Liver (tissue), 9 donors: Measurements from ENCODE around the gene LHFPL3. TPM values are rescaled to one million over a fixed set of nuclear protein-coding genes. Genes with fewer than 3 reads are reported as not detected.

ENCODE experiments used
- DNase-seq: peaks from one replicate; pipeline ENCODE4 v3.0.0-alpha.2; 2017; ENCODE audit warnings: low spot score
- H3K27ac ChIP-seq, 2 donors: one replicate each; pipeline ENCODE4 v1.7.0; 2013; ENCODE audit warnings: inconsistent platforms in 2 of 2, low read length in 2 of 2, control low read depth in 1 of 2, low read depth in 1 of 2, mild to moderate bottlenecking in 1 of 2
- H3K27me3 ChIP-seq, 4 donors: one replicate each; pipeline versions ENCODE4 v1.6.1 to v1.7.0; 2013; ENCODE audit warnings: low read length in 3 of 4, inconsistent platforms in 1 of 4, mild to moderate bottlenecking in 1 of 4, moderate library complexity in 1 of 4; ENCODE audit not compliant: control insufficient read depth in 4 of 4, insufficient read depth in 4 of 4
- H3K36me3 ChIP-seq, 4 donors: one replicate each; pipeline versions ENCODE4 v1.6.1 to v1.7.0; 2013; ENCODE audit warnings: low read length in 3 of 4, mild to moderate bottlenecking in 3 of 4, low read depth in 1 of 4, moderate library complexity in 1 of 4; ENCODE audit not compliant: control insufficient read depth in 4 of 4, insufficient read depth in 3 of 4
- H3K4me1 ChIP-seq, 4 donors: one replicate each; pipeline versions ENCODE4 v1.6.1 to v1.7.0; 2013; ENCODE audit warnings: low read length in 3 of 4, mild to moderate bottlenecking in 3 of 4, moderate library complexity in 1 of 4; ENCODE audit not compliant: control insufficient read depth in 4 of 4, insufficient read depth in 4 of 4
- H3K4me3 ChIP-seq, 3 donors: one replicate each; pipeline versions ENCODE4 v1.6.1 to v1.7.0; 2013; ENCODE audit warnings: low read length in 3 of 3, control low read depth in 1 of 3, low read depth in 1 of 3, mild to moderate bottlenecking in 1 of 3
- H3K9ac ChIP-seq, 2 donors: one replicate each; pipeline ENCODE4 v1.7.0; 2013; ENCODE audit warnings: low read length in 2 of 2, mild to moderate bottlenecking in 2 of 2, moderate library complexity in 2 of 2, control low read depth in 1 of 2, low read depth in 1 of 2
- H3K9me3 ChIP-seq, 4 donors: one replicate each; pipeline versions ENCODE4 v1.6.1 to v1.7.0; 2013; ENCODE audit warnings: low read length in 3 of 4; ENCODE audit not compliant: control insufficient read depth in 4 of 4
- EGR1 ChIP-seq, 2 donors: IDR thresholded peaks; 2 replicates each; pipeline ENCODE4 v1.6.1; 2016 to 2018; ENCODE audit warnings: antibody characterized with exemption in 2 of 2, low read depth in 2 of 2
- FOXA1 ChIP-seq: IDR thresholded peaks from 2 replicates; pipeline ENCODE4 v1.6.1; 2016; ENCODE audit warnings: antibody characterized with exemption
- FOXA2 ChIP-seq: IDR thresholded peaks from 2 replicates; pipeline ENCODE4 v1.6.1; 2016; ENCODE audit warnings: antibody characterized with exemption
- GABPA ChIP-seq, 2 donors: IDR thresholded peaks in 1 of 2; conservative IDR thresholded peaks in 1 of 2; 2 replicates each; pipeline ENCODE4 v1.6.1; 2016; ENCODE audit warnings: antibody characterized with exemption in 2 of 2, mild to moderate bottlenecking in 1 of 2, moderate library complexity in 1 of 2
- HNF4A ChIP-seq, 2 donors: conservative IDR thresholded peaks; 2 replicates each; pipeline ENCODE4 v1.6.1; 2016; ENCODE audit warnings: antibody characterized with exemption in 2 of 2, mild to moderate bottlenecking in 2 of 2
- HNF4G ChIP-seq: IDR thresholded peaks from 2 replicates; pipeline ENCODE4 v1.6.1; 2016; ENCODE audit warnings: antibody characterized with exemption
- JUND ChIP-seq, 2 donors: IDR thresholded peaks; 2 replicates each; pipeline ENCODE4 v1.6.1; 2016; ENCODE audit warnings: antibody characterized with exemption in 2 of 2
- NR2F2 ChIP-seq: IDR thresholded peaks from 2 replicates; pipeline ENCODE4 v1.6.1; 2016; ENCODE audit warnings: antibody characterized with exemption
- RAD21 ChIP-seq, 2 donors: IDR thresholded peaks; 2 replicates each; pipeline ENCODE4 v1.6.1; 2016; ENCODE audit warnings: antibody characterized with exemption in 2 of 2, mild to moderate bottlenecking in 2 of 2
- RXRA ChIP-seq, 2 donors: IDR thresholded peaks; 2 replicates each; pipeline ENCODE4 v1.6.1; 2017 to 2018; ENCODE audit warnings: antibody characterized with exemption in 2 of 2, mild to moderate bottlenecking in 1 of 2
- SP1 ChIP-seq: IDR thresholded peaks from 2 replicates; pipeline ENCODE4 v1.6.1; 2018; ENCODE audit warnings: antibody characterized with exemption, mild to moderate bottlenecking
- TAF1 ChIP-seq: conservative IDR thresholded peaks from 2 replicates; pipeline ENCODE4 v1.6.1; 2016; ENCODE audit warnings: antibody characterized with exemption, mild to moderate bottlenecking
- YY1 ChIP-seq: IDR thresholded peaks from 2 replicates; pipeline ENCODE4 v1.6.1; 2016; ENCODE audit warnings: antibody characterized with exemption, mild to moderate bottlenecking
- WGBS: extraction: QIAGEN DNeasy Blood & Tissue Kit; methylation state at CpG from one replicate; pipeline ENCODE4 v1.1.7; 2013; 5-methylcytosine and 5-hydroxymethylcytosine counted together
- polyA plus RNA-seq, 2 donors: library from polyadenylated mRNA; stranded (reverse) in 1 of 2; unstranded in 1 of 2; fragments of 200-250 nt in 1 of 2; fragments of >200 nt in 1 of 2; fragmentation: Nextera tagmentation in 1 of 2; extraction: Ambion mirVana in 1 of 2; gene quantifications; one replicate each; pipeline versions ENCODE4 v1.2.1 to v1.2.3, GENCODE V29; 2013 to 2015
- total RNA-seq, 2 donors: library from RNA; depleted of rRNA; stranded (reverse); fragments of >200 nt; gene quantifications; one replicate each; pipeline ENCODE4 v1.2.3, GENCODE V29; 2014
- TF ChIP-seq, protein P1 (sequence below): IDR thresholded peaks from 2 replicates; pipeline ENCODE4 v1.6.1; 2016; ENCODE audit warnings: antibody characterized with exemption
- TF ChIP-seq, protein P2 (sequence below): fragments of 150-350 bp; IDR thresholded peaks from 2 replicates; pipeline ENCODE4 v1.5.1; 2017; ENCODE audit warnings: improper control_type of control experiment, low read depth, low read length; ENCODE audit not compliant: missing input control
- TF ChIP-seq, protein P3 (sequence below): IDR thresholded peaks from 2 replicates; pipeline ENCODE4 v1.6.1; 2016; ENCODE audit warnings: antibody characterized with exemption
- TF ChIP-seq, protein P4 (sequence below): IDR thresholded peaks from 2 replicates; pipeline ENCODE4 v1.6.1; 2016; ENCODE audit warnings: antibody characterized with exemption
- TF ChIP-seq, protein P5 (sequence below): IDR thresholded peaks from 2 replicates; pipeline ENCODE4 v1.6.1; 2016; ENCODE audit warnings: antibody characterized with exemption, mild to moderate bottlenecking
- donor health status: healthy.
- donor health status: healthy.
- donor health status: healthy.
- donor health status: healthy.
- donor health status: healthy.

Gene LHFPL3
- total and polyA plus RNA-seq, 4 donors: not detected

DNA sequence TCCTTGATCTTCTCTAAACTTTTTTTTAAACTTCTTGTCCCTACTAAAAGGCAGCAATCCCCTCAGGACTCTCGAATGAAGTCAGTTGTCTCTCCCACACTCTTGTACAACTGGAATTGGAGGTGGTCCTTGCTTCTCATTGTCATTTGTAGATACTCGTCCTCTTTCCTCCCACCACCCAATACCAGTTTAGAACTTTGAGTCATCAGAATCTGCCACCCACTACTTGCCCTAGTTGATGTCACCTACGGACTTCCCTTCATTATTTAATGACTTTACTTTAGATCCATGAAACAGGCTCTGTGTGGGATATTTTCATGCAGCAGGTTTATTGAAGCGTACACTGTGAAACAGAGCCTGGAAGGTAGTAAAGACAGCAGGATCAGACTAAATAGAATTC, 28.6 kb upstream of the LHFPL3 start:
- no peaks in the 10 kb centered on the region for H3K4me1 ChIP-seq
- no peak overlapping the region for H3K27ac ChIP-seq
- peaks cover 0 to 8% (median 0%) of the 10 kb centered on the region in 4 donors for H3K9me3 ChIP-seq
- WGBS: 49% methylated on average over 4 of the region's 4 CpGs
- no peaks in the 10 kb centered on the region for H3K36me3 ChIP-seq
- no peak overlapping the region for H3K9ac ChIP-seq
- peaks cover 0 to 4% (median 1%) of the 10 kb centered on the region in 4 donors for H3K27me3 ChIP-seq
- no peak overlapping the region for H3K4me3 ChIP-seq
- DNase-seq: no peak
- TF ChIP-seq JUND (IDR thresholded peaks at IDR 0.05) (no peak), EGR1 (IDR thresholded peaks at IDR 0.05; ENCODE audit: low read depth in 2 of 2) (no peak), GABPA (IDR thresholded peaks at IDR 0.05 in 1 of 2, conservative IDR thresholded peaks at IDR 0.05 in 1 of 2) (no peak), NR2F2 (no peak), FOXA2 (no peak), RAD21 (IDR thresholded peaks at IDR 0.05) (no peak), FOXA1 (no peak), HNF4G (no peak), HNF4A (conservative IDR thresholded peaks at IDR 0.05) (no peak), TAF1 (no peak), RXRA (IDR thresholded peaks at IDR 0.05) (no peak), SP1 (no peak), YY1 (no peak)
- TF ChIP-seq, protein P1, sequence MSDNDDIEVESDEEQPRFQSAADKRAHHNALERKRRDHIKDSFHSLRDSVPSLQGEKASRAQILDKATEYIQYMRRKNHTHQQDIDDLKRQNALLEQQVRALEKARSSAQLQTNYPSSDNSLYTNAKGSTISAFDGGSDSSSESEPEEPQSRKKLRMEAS: no peak
- TF ChIP-seq, protein P2, sequence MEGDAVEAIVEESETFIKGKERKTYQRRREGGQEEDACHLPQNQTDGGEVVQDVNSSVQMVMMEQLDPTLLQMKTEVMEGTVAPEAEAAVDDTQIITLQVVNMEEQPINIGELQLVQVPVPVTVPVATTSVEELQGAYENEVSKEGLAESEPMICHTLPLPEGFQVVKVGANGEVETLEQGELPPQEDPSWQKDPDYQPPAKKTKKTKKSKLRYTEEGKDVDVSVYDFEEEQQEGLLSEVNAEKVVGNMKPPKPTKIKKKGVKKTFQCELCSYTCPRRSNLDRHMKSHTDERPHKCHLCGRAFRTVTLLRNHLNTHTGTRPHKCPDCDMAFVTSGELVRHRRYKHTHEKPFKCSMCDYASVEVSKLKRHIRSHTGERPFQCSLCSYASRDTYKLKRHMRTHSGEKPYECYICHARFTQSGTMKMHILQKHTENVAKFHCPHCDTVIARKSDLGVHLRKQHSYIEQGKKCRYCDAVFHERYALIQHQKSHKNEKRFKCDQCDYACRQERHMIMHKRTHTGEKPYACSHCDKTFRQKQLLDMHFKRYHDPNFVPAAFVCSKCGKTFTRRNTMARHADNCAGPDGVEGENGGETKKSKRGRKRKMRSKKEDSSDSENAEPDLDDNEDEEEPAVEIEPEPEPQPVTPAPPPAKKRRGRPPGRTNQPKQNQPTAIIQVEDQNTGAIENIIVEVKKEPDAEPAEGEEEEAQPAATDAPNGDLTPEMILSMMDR: no peak
- TF ChIP-seq, protein P3, sequence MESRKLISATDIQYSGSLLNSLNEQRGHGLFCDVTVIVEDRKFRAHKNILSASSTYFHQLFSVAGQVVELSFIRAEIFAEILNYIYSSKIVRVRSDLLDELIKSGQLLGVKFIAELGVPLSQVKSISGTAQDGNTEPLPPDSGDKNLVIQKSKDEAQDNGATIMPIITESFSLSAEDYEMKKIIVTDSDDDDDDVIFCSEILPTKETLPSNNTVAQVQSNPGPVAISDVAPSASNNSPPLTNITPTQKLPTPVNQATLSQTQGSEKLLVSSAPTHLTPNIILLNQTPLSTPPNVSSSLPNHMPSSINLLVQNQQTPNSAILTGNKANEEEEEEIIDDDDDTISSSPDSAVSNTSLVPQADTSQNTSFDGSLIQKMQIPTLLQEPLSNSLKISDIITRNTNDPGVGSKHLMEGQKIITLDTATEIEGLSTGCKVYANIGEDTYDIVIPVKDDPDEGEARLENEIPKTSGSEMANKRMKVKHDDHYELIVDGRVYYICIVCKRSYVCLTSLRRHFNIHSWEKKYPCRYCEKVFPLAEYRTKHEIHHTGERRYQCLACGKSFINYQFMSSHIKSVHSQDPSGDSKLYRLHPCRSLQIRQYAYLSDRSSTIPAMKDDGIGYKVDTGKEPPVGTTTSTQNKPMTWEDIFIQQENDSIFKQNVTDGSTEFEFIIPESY: no peak
- TF ChIP-seq, protein P4, sequence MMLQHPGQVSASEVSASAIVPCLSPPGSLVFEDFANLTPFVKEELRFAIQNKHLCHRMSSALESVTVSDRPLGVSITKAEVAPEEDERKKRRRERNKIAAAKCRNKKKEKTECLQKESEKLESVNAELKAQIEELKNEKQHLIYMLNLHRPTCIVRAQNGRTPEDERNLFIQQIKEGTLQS: no peak
- TF ChIP-seq, protein P5, sequence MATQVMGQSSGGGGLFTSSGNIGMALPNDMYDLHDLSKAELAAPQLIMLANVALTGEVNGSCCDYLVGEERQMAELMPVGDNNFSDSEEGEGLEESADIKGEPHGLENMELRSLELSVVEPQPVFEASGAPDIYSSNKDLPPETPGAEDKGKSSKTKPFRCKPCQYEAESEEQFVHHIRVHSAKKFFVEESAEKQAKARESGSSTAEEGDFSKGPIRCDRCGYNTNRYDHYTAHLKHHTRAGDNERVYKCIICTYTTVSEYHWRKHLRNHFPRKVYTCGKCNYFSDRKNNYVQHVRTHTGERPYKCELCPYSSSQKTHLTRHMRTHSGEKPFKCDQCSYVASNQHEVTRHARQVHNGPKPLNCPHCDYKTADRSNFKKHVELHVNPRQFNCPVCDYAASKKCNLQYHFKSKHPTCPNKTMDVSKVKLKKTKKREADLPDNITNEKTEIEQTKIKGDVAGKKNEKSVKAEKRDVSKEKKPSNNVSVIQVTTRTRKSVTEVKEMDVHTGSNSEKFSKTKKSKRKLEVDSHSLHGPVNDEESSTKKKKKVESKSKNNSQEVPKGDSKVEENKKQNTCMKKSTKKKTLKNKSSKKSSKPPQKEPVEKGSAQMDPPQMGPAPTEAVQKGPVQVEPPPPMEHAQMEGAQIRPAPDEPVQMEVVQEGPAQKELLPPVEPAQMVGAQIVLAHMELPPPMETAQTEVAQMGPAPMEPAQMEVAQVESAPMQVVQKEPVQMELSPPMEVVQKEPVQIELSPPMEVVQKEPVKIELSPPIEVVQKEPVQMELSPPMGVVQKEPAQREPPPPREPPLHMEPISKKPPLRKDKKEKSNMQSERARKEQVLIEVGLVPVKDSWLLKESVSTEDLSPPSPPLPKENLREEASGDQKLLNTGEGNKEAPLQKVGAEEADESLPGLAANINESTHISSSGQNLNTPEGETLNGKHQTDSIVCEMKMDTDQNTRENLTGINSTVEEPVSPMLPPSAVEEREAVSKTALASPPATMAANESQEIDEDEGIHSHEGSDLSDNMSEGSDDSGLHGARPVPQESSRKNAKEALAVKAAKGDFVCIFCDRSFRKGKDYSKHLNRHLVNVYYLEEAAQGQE: no peak
